HG02642 (cell line): ENCODE results near the gene IL27RA.
A peak's percentile ranks its signal among the peaks of the same experiment; 100 is the strongest.

Experiments
- ATAC-seq: cut with Tn5 transposase; IDR thresholded peaks from one replicate; pipeline ENCODE4 v1.9.1; 2021; ENCODE audit warnings: mild to moderate bottlenecking; ENCODE audit not compliant: unreplicated experiment, poor library complexity

IL27RA gene

GRCh38 chr19:14056741-14057356, 25.3 kb downstream of the IL27RA start:
- no peak for ATAC-seq

- no peak for ATAC-seq
These were observed 26.9 kb downstream of the IL27RA start for GRCh38 chr19:14058182-14059092.

- ATAC-seq = no peak
These were observed 27.5 kb downstream of the IL27RA start for GRCh38 chr19:14059093-14059480.

- ATAC-seq = no peak
These were observed 28.1 kb downstream of the IL27RA start for GRCh38 chr19:14059652-14060155.

- ATAC-seq = no peak
These were observed 29.7 kb downstream of the IL27RA start for GRCh38 chr19:14061081-14061749.

- no peak for ATAC-seq
These were observed 30.4 kb downstream of the IL27RA start, which contains the start of gene PALM3 for GRCh38 chr19:14061751-14062557. Gene PALM3, minus strand, starts transcription at chr19:14062076. Its CDS starts 96 bp downstream, at chr19:14061980.

- no peak for ATAC-seq
These were observed 30.9 kb downstream of the IL27RA start for GRCh38 chr19:14062558-14062855.

GRCh38 chr19:14063105-14063504, 31.5 kb downstream of the IL27RA start:
- ATAC-seq = no peak

GRCh38 chr19:14066134-14066533, 34.6 kb downstream of the IL27RA start:
- ATAC-seq = no peak

GRCh38 chr19:14070268-14071050, 38.9 kb downstream of the IL27RA start:
- ATAC-seq = no peak

GRCh38 chr19:14072535-14073260, 41.1 kb downstream of the IL27RA start, which contains the start of gene MISP3:
Gene MISP3, plus strand, starts transcription at chr19:14072786. Its CDS starts 524 bp downstream, at chr19:14073310.
- ATAC-seq = no peak

GRCh38 chr19:14073261-14073924, 41.8 kb downstream of the IL27RA start:
- ATAC-seq = peak; percentile 67

- ATAC-seq = no peak
These were observed 42.6 kb downstream of the IL27RA start for GRCh38 chr19:14073925-14074838.

GRCh38 chr19:14078411-14078810, 46.8 kb downstream of the IL27RA start:
- ATAC-seq = no peak

GRCh38 chr19:14080887-14081796, 49.6 kb downstream of the IL27RA start:
- peak; percentile 90 for ATAC-seq
